ENCODE results near the gene DIP2C. TPM values are rescaled to one million over a fixed set of nuclear protein-coding genes. Genes with fewer than 3 reads are reported as not detected.
A peak's percentile ranks its signal among the peaks of the same experiment; 100 is the strongest.

DIP2C gene
- total and polyA plus RNA-seq, 4 donors = 6.4 to 40.2 (median 23.8) TPM

DNA sequence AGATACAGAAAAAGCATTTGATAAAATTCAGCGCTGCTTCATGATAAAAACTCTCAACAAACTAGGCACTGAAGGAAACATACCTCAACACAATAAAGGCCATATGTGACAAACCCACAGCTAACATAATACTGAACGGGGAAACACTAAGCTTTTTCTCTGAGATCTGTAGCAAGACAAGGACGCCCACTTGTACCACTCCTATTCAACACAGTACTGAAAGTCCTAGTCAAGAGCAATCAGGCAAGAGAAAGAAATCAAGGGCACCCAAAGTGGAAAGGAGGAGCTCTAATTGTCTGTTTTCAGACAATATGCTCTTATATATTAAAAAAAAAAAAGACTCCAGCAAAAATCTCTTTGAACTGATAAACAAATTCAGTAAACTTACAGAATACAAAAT is 13.3 kb downstream of the DIP2C start:
- intact Hi-C loops (cut with DNase I) = no loop called here
- H3K27ac ChIP-seq (ENCODE audit: low read depth in 1 of 2, low read length in 2 of 2) = no peak overlapping the region
- H3K4me1 ChIP-seq (ENCODE audit: control insufficient read depth in 1 of 2, insufficient read depth in 2 of 2, low read length in 2 of 2) = no peaks in the 10 kb centered on the region
- 94 to 97% methylated on average over 3 of the region's 3 CpGs for WGBS, 2 donors
- no peaks in the 10 kb centered on the region for H3K9me3 ChIP-seq (ENCODE audit: control insufficient read depth, low read length)
- DNase-seq (no peak), ATAC-seq (ENCODE audit: low FRiP score) (no peak)
- H3K4me3 ChIP-seq (ENCODE audit: low read length in 2 of 2) = no peak overlapping the region
- no peaks in the 10 kb centered on the region for H3K27me3 ChIP-seq (ENCODE audit: control insufficient read depth in 1 of 2, insufficient read depth in 2 of 2, low read length in 1 of 2)
- H3K36me3 ChIP-seq (ENCODE audit: control insufficient read depth in 1 of 2, insufficient read depth in 2 of 2, low read length in 1 of 2) = no peaks in the 10 kb centered on the region

DNA sequence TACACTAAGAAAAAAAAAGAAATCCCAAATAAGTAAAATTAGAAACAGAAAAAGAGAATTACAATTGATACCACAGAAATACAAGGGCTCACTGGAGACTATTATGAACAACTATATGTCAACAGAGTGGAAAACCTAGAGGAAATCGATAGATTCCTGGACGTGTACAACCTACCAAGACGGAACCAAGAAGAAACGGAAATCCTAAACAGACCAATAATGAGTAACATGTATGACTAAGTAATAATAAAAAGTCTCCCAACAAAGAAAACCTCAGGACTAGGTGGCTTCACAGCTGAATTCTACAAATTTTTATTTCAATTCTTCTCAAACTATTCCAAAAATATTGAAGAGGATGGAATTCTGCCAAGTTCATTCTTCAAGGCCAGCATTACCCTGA is 13.9 kb downstream of the DIP2C start:
- H3K27me3 ChIP-seq (ENCODE audit: control insufficient read depth in 1 of 2, insufficient read depth in 2 of 2, low read length in 1 of 2) = no peaks in the 10 kb centered on the region
- ATAC-seq (ENCODE audit: low FRiP score) (no peak), DNase-seq (no peak)
- H3K36me3 ChIP-seq (ENCODE audit: control insufficient read depth in 1 of 2, insufficient read depth in 2 of 2, low read length in 1 of 2) = no peaks in the 10 kb centered on the region
- no peak overlapping the region for H3K4me3 ChIP-seq (ENCODE audit: low read length in 2 of 2)
- no peaks in the 10 kb centered on the region for H3K4me1 ChIP-seq (ENCODE audit: control insufficient read depth in 1 of 2, insufficient read depth in 2 of 2, low read length in 2 of 2)
- no peaks in the 10 kb centered on the region for H3K9me3 ChIP-seq (ENCODE audit: control insufficient read depth, low read length)
- H3K27ac ChIP-seq (ENCODE audit: low read depth in 1 of 2, low read length in 2 of 2) = no peak overlapping the region
- intact Hi-C loops (cut with DNase I) = no loop called here
- 95 to 96% methylated on average over 4 of the region's 4 CpGs for WGBS, 2 donors

DNA sequence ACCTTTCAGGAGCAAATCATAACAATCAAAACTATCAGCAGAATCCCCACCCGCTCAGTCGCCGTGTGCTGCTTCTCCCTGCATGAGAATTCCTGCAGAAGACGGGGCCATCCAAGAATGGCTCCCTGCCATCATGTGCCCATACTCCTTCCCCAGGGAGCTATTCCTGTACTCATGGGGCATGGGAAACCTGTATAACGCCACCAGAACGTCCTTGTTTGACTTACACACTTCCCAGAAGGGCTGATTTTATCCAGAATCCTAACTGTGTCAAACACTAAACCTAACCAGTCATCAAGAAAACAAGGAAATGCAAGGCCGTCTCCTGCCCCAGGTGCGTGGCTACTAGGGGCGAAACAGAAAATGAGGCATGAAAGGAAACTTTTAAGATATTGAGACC is 16.0 kb downstream of the DIP2C start:
- no peak for ATAC-seq (ENCODE audit: low FRiP score)
- Histone ChIP-seq H3K9me3 (ENCODE audit: control insufficient read depth, low read length) (no peaks in the 10 kb centered on the region), H3K27ac (ENCODE audit: low read depth in 1 of 2, low read length in 2 of 2) (no peak overlapping the region), H3K4me1 (ENCODE audit: control insufficient read depth in 1 of 2, insufficient read depth in 2 of 2, low read length in 2 of 2) (no peaks in the 10 kb centered on the region), H3K27me3 (ENCODE audit: control insufficient read depth in 1 of 2, insufficient read depth in 2 of 2, low read length in 1 of 2) (no peaks in the 10 kb centered on the region), H3K36me3 (ENCODE audit: control insufficient read depth in 1 of 2, insufficient read depth in 2 of 2, low read length in 1 of 2) (no peaks in the 10 kb centered on the region), H3K4me3 (ENCODE audit: low read length in 2 of 2) (no peak overlapping the region)
- 70 to 75% methylated on average over 9 of the region's 9 CpGs for WGBS, 2 donors
- DNase-seq = peak in 1 of 2 donors; percentile 20
- intact Hi-C loops (cut with DNase I) = no loop called here

DNA sequence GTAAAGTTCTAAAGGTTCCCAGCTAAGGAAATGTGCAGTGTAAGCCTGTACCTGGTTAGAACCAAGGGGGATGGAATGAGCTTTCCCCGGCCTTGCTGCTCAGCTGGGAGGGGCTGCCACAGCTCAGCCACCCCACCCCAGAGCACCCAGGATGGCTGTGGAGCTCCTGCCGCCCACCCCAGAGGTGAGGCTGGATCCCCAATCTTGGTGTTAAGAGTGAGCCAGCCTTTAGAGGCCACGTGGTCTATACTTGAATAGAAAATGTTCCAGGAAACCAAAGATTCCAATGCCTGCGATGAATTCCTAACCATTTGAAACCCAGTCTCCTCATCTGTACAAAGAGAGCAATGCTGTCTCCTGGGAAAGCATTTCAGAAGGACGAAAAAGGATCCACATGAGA is 16.5 kb downstream of the DIP2C start:
- peak in 1 of 2 donors; percentile 39 for DNase-seq
- intact Hi-C loops (cut with DNase I) = no loop called here
- Histone ChIP-seq H3K36me3 (ENCODE audit: control insufficient read depth in 1 of 2, insufficient read depth in 2 of 2, low read length in 1 of 2) (no peaks in the 10 kb centered on the region), H3K27ac (ENCODE audit: low read depth in 1 of 2, low read length in 2 of 2) (no peak overlapping the region), H3K27me3 (ENCODE audit: control insufficient read depth in 1 of 2, insufficient read depth in 2 of 2, low read length in 1 of 2) (no peaks in the 10 kb centered on the region), H3K4me3 (ENCODE audit: low read length in 2 of 2) (no peak overlapping the region), H3K4me1 (ENCODE audit: control insufficient read depth in 1 of 2, insufficient read depth in 2 of 2, low read length in 2 of 2) (no peaks in the 10 kb centered on the region), H3K9me3 (ENCODE audit: control insufficient read depth, low read length) (no peaks in the 10 kb centered on the region)
- WGBS, 2 donors = 74 to 78% methylated on average over 5 of the region's 5 CpGs
- no peak for ATAC-seq (ENCODE audit: low FRiP score)

DNA sequence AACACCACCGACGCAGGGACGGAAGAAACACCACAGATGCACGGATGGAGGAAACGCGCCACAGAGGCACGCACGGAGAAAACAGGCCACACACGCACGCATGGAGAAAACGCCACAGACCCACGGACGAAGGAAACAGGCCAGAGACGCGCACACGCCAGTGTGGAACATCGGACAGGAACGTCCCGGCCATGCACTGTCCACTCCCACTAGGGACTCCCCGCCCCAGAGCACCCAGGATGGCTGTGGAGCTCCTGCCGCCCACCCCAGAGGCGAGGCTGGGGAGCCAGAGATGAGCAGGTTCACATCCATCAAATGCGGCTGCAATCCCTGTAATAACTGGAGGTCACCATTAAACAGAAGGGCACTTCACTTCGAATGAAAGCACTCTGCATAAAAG is 17.3 kb downstream of the DIP2C start:
- intact Hi-C loops (cut with DNase I) = no loop called here
- Histone ChIP-seq H3K4me1 (ENCODE audit: control insufficient read depth in 1 of 2, insufficient read depth in 2 of 2, low read length in 2 of 2) (no peaks in the 10 kb centered on the region), H3K9me3 (ENCODE audit: control insufficient read depth, low read length) (no peaks in the 10 kb centered on the region), H3K4me3 (ENCODE audit: low read length in 2 of 2) (no peak overlapping the region), H3K27me3 (ENCODE audit: control insufficient read depth in 1 of 2, insufficient read depth in 2 of 2, low read length in 1 of 2) (no peaks in the 10 kb centered on the region), H3K27ac (ENCODE audit: low read depth in 1 of 2, low read length in 2 of 2) (no peak overlapping the region), H3K36me3 (ENCODE audit: control insufficient read depth in 1 of 2, insufficient read depth in 2 of 2, low read length in 1 of 2) (no peaks in the 10 kb centered on the region)
- ATAC-seq (ENCODE audit: low FRiP score) (no peak), DNase-seq (no peak)
- 95 to 97% methylated on average over 24 of the region's 24 CpGs for WGBS, 2 donors

DNA sequence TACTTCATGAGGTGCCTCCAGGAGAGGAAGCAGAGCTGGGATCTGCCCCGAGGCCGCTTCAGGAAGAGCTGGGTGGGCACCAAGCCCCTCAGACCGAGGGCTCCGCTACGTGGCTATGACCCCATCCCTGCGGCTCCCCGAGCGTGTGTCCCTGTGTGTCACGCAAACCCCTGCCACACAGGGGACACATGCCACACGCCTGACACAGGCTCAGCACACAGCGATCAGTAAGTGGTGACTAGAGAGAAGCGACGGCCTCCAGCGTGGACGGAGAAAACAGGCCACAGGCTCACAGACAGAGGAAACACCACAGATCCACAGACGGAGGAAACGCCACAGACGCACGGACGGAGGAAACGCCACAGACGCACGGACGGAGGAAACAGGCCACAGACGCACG is 18.5 kb downstream of the DIP2C start:
- no peak overlapping the region for H3K4me3 ChIP-seq (ENCODE audit: low read length in 2 of 2)
- H3K27me3 ChIP-seq (ENCODE audit: control insufficient read depth in 1 of 2, insufficient read depth in 2 of 2, low read length in 1 of 2) = no peaks in the 10 kb centered on the region
- 91 to 92% methylated on average over 26 of the region's 26 CpGs for WGBS, 2 donors
- no peaks in the 10 kb centered on the region for H3K36me3 ChIP-seq (ENCODE audit: control insufficient read depth in 1 of 2, insufficient read depth in 2 of 2, low read length in 1 of 2)
- intact Hi-C loops (cut with DNase I) = no loop called here
- ATAC-seq (ENCODE audit: low FRiP score) (no peak), DNase-seq (no peak)
- H3K4me1 ChIP-seq (ENCODE audit: control insufficient read depth in 1 of 2, insufficient read depth in 2 of 2, low read length in 2 of 2) = no peaks in the 10 kb centered on the region
- H3K9me3 ChIP-seq (ENCODE audit: control insufficient read depth, low read length) = no peaks in the 10 kb centered on the region
- no peak overlapping the region for H3K27ac ChIP-seq (ENCODE audit: low read depth in 1 of 2, low read length in 2 of 2)

DNA sequence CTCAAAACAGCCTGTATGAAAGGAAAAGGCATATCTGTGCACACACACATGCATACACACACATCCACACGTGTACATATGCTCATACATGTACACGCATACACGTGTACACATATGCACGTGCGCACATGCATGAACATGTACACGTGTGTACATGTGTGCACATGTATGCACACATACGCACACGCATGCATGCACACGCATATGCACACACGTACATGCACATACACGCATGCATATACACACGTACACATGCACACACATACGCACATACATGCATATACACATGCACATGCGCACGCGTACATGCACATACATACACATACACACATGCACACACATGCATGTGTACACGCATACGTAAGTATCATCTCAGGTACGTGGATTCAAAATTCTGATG is 19.4 kb downstream of the DIP2C start:
- WGBS, 2 donors = 89% methylated on average over 19 of the region's 19 CpGs
- Histone ChIP-seq H3K27ac (ENCODE audit: low read depth in 1 of 2, low read length in 2 of 2) (no peak overlapping the region), H3K27me3 (ENCODE audit: control insufficient read depth in 1 of 2, insufficient read depth in 2 of 2, low read length in 1 of 2) (no peaks in the 10 kb centered on the region), H3K9me3 (ENCODE audit: control insufficient read depth, low read length) (no peaks in the 10 kb centered on the region), H3K4me1 (ENCODE audit: control insufficient read depth in 1 of 2, insufficient read depth in 2 of 2, low read length in 2 of 2) (no peaks in the 10 kb centered on the region), H3K4me3 (ENCODE audit: low read length in 2 of 2) (no peak overlapping the region), H3K36me3 (ENCODE audit: control insufficient read depth in 1 of 2, insufficient read depth in 2 of 2, low read length in 1 of 2) (no peaks in the 10 kb centered on the region)
- no peak for DNase-seq
- no peak for ATAC-seq (ENCODE audit: low FRiP score)
- intact Hi-C loops (cut with DNase I) = no loop called here

DNA sequence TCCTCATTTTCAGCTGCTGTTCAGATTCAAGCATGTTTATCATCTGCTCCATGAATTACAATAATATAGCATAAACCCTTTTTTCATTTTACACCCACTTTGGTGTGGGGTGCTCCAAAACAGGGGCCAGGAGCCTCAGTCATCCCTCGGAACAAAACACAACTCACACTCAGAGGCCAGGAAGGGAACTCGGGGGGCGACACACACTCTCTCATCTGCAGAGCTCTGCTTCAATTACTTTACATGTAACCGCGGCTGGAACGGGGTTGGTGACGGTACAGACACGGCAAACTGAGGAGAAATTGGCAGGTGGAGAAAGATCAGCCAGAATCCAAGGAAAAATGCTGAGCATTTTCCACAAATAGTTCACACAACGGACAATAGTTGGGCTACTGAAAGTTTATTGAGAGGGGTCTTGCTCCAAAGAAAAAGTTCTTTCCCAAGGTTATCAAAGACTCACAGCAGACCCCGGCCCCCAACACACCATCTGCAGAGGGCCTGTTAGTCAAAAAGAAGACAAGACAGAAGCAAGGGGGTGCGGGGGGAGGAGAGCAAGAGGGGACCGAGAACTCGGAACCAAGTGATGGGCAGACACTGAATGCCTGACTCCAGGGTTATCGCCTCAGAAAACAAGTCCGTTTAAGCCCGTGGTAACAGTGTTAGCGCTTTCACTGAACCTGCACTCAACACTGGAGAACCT is 20.5 kb downstream of the DIP2C start:
- no peak for DNase-seq
- Histone ChIP-seq H3K4me1 (ENCODE audit: control insufficient read depth in 1 of 2, insufficient read depth in 2 of 2, low read length in 2 of 2) (no peaks in the 10 kb centered on the region), H3K36me3 (ENCODE audit: control insufficient read depth in 1 of 2, insufficient read depth in 2 of 2, low read length in 1 of 2) (no peaks in the 10 kb centered on the region), H3K27me3 (ENCODE audit: control insufficient read depth in 1 of 2, insufficient read depth in 2 of 2, low read length in 1 of 2) (no peaks in the 10 kb centered on the region), H3K27ac (ENCODE audit: low read depth in 1 of 2, low read length in 2 of 2) (no peak overlapping the region), H3K4me3 (ENCODE audit: low read length in 2 of 2) (no peak overlapping the region), H3K9me3 (ENCODE audit: control insufficient read depth, low read length) (no peaks in the 10 kb centered on the region)
- 90% methylated on average over 17 of the region's 17 CpGs for WGBS, 2 donors
- no peak for ATAC-seq (ENCODE audit: low FRiP score)
- intact Hi-C loops (cut with DNase I) = no loop called here

DNA sequence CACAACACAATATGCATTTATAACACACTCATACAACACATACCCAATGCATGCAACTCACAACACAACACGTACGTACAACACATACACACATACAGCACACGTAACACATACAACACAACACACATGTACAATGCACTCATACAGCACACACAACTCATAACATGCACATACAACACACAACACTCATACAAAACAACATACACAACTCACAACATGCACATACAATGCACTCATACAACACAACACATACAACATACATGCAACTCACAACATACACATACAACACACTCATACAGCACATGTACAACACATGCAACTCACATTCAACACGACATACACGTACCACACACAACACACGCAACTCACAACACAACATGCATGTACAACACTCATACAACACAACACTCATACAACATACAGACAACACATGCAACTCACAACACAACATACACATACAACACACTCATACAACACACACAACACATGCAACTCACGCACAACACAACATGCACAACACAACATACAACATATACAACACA is 21.8 kb downstream of the DIP2C start:
- no peak for ATAC-seq (ENCODE audit: low FRiP score)
- Histone ChIP-seq H3K4me3 (ENCODE audit: low read length in 2 of 2) (no peak overlapping the region), H3K9me3 (ENCODE audit: control insufficient read depth, low read length) (no peaks in the 10 kb centered on the region), H3K4me1 (ENCODE audit: control insufficient read depth in 1 of 2, insufficient read depth in 2 of 2, low read length in 2 of 2) (no peaks in the 10 kb centered on the region), H3K27ac (ENCODE audit: low read depth in 1 of 2, low read length in 2 of 2) (no peak overlapping the region), H3K36me3 (ENCODE audit: control insufficient read depth in 1 of 2, insufficient read depth in 2 of 2, low read length in 1 of 2) (no peaks in the 10 kb centered on the region), H3K27me3 (ENCODE audit: control insufficient read depth in 1 of 2, insufficient read depth in 2 of 2, low read length in 1 of 2) (no peaks in the 10 kb centered on the region)
- no peak for DNase-seq
- intact Hi-C loops (cut with DNase I) = no loop called here
- 97% methylated on average over 7 of the region's 7 CpGs for WGBS, 2 donors
